HG02885 (cell line): ENCODE results near the gene B4GALT1.
A peak's percentile ranks its signal among the peaks of the same experiment; 100 is the strongest.

ENCODE experiments used
- ATAC-seq: cut with Tn5 transposase; IDR thresholded peaks from one replicate; pipeline ENCODE4 v1.9.1; 2021; ENCODE audit warnings: mild to moderate bottlenecking; ENCODE audit not compliant: unreplicated experiment, poor library complexity

Gene B4GALT1

GRCh38 chr9:33065157-33066076, 101.7 kb downstream of the B4GALT1 start:
- ATAC-seq = peak; percentile 82
